Nephron (organoid): Measurements from ENCODE around the gene TXNRD2.

Experiments used
- H3K27ac Mint-ChIP-seq, 3 experiments: 2 replicates each; pipeline ENCODE4 v1.8.0; 2020; ENCODE audit warnings: mixed read lengths in 3 of 3, mild to moderate bottlenecking in 2 of 3, moderate library complexity in 1 of 3
- H3K27me3 Mint-ChIP-seq: 2 replicates; pipeline ENCODE4 v1.8.0; 2021; ENCODE audit warnings: low read depth, mild to moderate bottlenecking, moderate library complexity, mixed read lengths
- H3K36me3 Mint-ChIP-seq: 2 replicates; pipeline ENCODE4 v1.8.0; 2020; ENCODE audit warnings: low read depth, mixed read lengths
- H3K4me1 Mint-ChIP-seq: 2 replicates; pipeline ENCODE4 v1.8.0; 2020; ENCODE audit warnings: mixed read lengths
- H3K4me3 Mint-ChIP-seq, 3 experiments: 2 replicates each; pipeline ENCODE4 v1.8.0; 2020; ENCODE audit warnings: mild to moderate bottlenecking in 3 of 3, mixed read lengths in 3 of 3, moderate library complexity in 2 of 3
- H3K9me3 Mint-ChIP-seq: 2 replicates; pipeline ENCODE4 v1.8.0; 2020; ENCODE audit warnings: mixed read lengths
- TF ChIP-seq, protein P1 (sequence below), 3 experiments: fragments of 200-600 bp; sonication (generic); IDR thresholded peaks; one replicate each; pipeline ENCODE4 v1.5.0; 2021; ENCODE audit warnings: antibody characterized with exemption in 3 of 3; ENCODE audit not compliant: unreplicated experiment in 3 of 3

The TXNRD2 gene

DNA sequence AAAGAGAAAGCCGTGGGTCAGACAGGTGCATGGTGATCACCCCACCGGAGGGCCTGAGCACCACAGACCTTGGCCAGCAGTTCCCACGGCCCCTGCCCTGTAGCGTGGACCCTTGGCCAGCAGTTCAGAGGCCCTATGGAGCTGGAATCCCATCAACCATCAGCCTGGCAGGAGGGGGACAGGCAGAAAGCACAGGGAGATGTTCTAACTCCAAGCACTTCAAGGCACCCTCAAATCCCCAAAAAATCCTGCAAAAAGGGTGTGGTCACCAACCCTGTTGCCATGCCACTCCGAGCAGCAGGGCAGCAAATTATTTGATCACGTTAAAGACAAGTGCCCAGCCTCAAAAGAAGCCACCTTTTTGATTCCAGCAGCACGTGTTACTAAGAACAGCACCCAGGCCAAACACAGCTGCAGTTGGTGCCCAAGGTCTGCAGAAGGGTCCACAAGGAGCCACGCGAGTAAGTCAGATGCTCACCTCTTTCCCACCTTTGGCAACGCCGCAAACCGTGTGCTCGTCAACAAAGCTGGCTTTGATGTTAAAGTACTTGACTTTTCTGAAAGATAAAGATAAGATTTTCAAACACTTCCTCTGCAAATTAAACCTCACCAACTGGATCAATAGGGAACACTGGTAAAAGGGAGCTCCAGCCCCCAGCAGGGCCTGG is 26.2 kb downstream of the TXNRD2 start:
- H3K4me3 Mint-ChIP-seq, result no peak overlapping the region
- H3K36me3 Mint-ChIP-seq, result peaks cover 37% of the 10 kb centered on the region
- peaks cover 9% of the 10 kb centered on the region for H3K4me1 Mint-ChIP-seq
- peaks cover 4% of the 10 kb centered on the region for H3K27me3 Mint-ChIP-seq
- TF ChIP-seq, protein P1, sequence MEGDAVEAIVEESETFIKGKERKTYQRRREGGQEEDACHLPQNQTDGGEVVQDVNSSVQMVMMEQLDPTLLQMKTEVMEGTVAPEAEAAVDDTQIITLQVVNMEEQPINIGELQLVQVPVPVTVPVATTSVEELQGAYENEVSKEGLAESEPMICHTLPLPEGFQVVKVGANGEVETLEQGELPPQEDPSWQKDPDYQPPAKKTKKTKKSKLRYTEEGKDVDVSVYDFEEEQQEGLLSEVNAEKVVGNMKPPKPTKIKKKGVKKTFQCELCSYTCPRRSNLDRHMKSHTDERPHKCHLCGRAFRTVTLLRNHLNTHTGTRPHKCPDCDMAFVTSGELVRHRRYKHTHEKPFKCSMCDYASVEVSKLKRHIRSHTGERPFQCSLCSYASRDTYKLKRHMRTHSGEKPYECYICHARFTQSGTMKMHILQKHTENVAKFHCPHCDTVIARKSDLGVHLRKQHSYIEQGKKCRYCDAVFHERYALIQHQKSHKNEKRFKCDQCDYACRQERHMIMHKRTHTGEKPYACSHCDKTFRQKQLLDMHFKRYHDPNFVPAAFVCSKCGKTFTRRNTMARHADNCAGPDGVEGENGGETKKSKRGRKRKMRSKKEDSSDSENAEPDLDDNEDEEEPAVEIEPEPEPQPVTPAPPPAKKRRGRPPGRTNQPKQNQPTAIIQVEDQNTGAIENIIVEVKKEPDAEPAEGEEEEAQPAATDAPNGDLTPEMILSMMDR (IDR thresholded peaks at IDR 0.05; ENCODE audit: unreplicated experiment in 3 of 3), result no peak
- no peaks in the 10 kb centered on the region for H3K9me3 Mint-ChIP-seq
- H3K27ac Mint-ChIP-seq, result no peak overlapping the region

GRCh38 chr22:19914201-19914943 is 27.2 kb downstream of the TXNRD2 start:
- no peaks in the 10 kb centered on the region for H3K9me3 Mint-ChIP-seq
- H3K36me3 Mint-ChIP-seq, result peaks cover 42% of the 10 kb centered on the region
- no peak overlapping the region for H3K27ac Mint-ChIP-seq
- H3K4me3 Mint-ChIP-seq, result no peak overlapping the region
- TF ChIP-seq, protein P1 (IDR thresholded peaks at IDR 0.05; ENCODE audit: unreplicated experiment in 3 of 3), result no peak
- peaks cover 8% of the 10 kb centered on the region for H3K27me3 Mint-ChIP-seq
- H3K4me1 Mint-ChIP-seq, result peaks cover 15% of the 10 kb centered on the region

DNA sequence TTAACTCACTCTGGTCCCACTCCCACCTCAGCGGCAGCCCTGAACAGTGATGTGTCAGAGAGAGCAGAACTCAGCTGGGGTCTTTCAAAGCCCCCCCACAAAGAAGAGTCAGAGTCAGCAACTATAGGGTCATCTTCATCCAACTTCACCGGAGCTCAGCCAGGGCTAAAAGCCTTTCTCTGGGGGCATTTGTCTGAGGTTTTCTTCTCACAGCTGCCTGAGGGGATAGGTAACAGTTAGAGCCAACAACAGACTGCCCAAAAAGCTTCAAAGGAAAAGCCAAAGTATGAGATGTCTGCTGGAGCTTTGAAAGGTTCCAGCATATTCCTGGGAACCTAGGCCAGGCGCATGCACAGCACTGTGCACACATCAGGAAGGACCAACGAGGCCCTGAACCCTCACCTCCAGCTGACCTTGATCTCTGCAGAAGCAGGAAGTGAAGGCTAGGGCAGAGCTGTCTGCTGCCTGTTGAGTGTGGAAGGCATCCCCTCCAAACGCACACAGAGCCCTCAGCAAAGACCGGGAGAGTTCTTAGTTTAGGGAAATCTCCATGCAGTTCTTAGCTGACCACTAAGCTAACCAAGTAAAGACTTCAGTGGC is 28.2 kb downstream of the TXNRD2 start:
- Mint-ChIP-seq H3K4me1 (peaks cover 15% of the 10 kb centered on the region), H3K36me3 (peaks cover 42% of the 10 kb centered on the region), H3K27ac (no peak overlapping the region), H3K9me3 (no peaks in the 10 kb centered on the region), H3K27me3 (peaks cover 8% of the 10 kb centered on the region), H3K4me3 (no peak overlapping the region)
- TF ChIP-seq, protein P1 (IDR thresholded peaks at IDR 0.05; ENCODE audit: unreplicated experiment in 3 of 3), result no peak

- Mint-ChIP-seq H3K4me3 (no peak overlapping the region), H3K4me1 (peaks cover 15% of the 10 kb centered on the region), H3K9me3 (no peaks in the 10 kb centered on the region), H3K27me3 (peaks cover 8% of the 10 kb centered on the region), H3K36me3 (peaks cover 39% of the 10 kb centered on the region), H3K27ac (no peak overlapping the region)
- TF ChIP-seq, protein P1 (IDR thresholded peaks at IDR 0.05; ENCODE audit: unreplicated experiment in 3 of 3), result no peak
These were observed 29.2 kb downstream of the TXNRD2 start for GRCh38 chr22:19912271-19912999.

DNA sequence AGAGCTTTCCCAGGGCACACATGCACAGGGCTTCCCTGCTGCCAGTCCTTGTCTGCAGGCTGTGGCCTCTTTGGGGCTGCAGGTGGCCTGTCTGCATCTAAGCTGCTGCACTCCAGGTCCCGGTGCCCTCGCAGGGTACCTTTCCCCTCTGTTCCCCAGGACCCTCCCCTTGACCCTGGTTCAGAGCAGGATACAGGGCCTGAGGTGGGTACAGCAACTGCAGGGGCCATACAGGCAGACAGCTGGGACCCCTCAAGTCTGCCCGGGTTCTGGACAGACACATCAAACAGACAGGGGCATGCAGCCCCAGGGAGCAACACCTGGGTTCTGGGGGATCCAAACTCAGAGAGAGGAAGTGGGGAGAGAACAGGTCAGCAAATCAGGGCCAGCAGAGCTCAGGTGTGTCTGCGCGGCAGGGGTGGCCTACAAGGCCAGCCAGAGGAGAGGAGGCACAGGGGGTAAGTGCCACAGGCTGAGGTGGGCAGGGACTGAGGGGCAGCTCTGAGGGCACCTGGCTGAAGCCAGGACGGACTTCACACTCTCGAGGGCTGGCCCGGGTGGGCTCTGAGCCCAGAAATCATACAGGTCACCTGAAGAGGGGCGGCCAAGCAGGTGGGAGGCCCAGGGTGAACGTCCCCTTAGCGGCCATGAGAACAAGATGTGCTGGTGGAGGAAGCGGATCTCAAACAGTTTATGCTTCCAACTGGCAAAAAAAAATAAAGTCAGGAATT is 29.9 kb downstream of the TXNRD2 start:
- Mint-ChIP-seq H3K27ac (no peak overlapping the region), H3K36me3 (peaks cover 39% of the 10 kb centered on the region), H3K9me3 (no peaks in the 10 kb centered on the region), H3K4me1 (peaks cover 15% of the 10 kb centered on the region), H3K27me3 (peaks cover 8% of the 10 kb centered on the region), H3K4me3 (no peak overlapping the region)
- TF ChIP-seq, protein P1 (IDR thresholded peaks at IDR 0.05; ENCODE audit: unreplicated experiment in 3 of 3), result no peak
